Measurements from ENCODE around the gene HTR3A. TPM values are rescaled to one million over a fixed set of nuclear protein-coding genes. Genes with fewer than 3 reads are reported as not detected.

The HTR3A gene
- total and polyA plus RNA-seq, 2 donors (not counting 1 experiment from before 2014, with no cell fraction given): not detected

DNA sequence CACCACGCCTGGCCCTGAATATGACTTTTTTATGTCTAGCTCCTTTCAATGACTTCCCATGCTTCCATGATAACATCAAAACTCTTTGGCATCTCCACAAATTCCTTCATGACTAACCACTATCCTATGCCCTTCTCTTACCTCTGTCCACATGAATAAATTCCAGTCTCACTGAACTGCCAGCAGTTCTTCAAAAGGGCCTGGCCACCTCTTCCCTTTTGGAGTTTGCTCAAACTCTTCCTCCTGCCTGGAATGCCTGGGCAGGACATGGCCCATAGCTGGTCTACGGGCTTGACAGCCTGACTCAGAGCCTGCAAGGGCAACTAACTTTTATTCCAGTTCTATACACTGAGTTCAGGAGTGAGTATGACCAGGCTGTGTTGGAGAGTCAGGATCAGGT lies 42.8 kb downstream of the HTR3A start:
- Histone ChIP-seq H3K9ac (ENCODE audit: insufficient read depth, low read length) (no peak overlapping the region), H3K4me3 (replicated peaks in 1 of 4; ENCODE audit: control extremely low read depth in 1 of 4, insufficient read depth in 1 of 4, low read depth in 3 of 4, low read length in 4 of 4) (no peak overlapping the region), H3K27ac (ENCODE audit: insufficient read depth, low read length) (no peak overlapping the region), H3K79me2 (ENCODE audit: control insufficient read depth, insufficient read depth, low read length) (no peaks in the 10 kb centered on the region), H2AFZ (ENCODE audit: low read length) (no peak overlapping the region), H3K36me3 (ENCODE audit: control insufficient read depth, insufficient read depth, low read length) (no peaks in the 10 kb centered on the region), H3K27me3 (ENCODE audit: control insufficient read depth, insufficient read depth, low read length) (no peaks in the 10 kb centered on the region), H3K4me2 (ENCODE audit: extremely low read depth, insufficient read depth, low read length) (no peak overlapping the region), H4K20me1 (ENCODE audit: control insufficient read depth, extremely low read depth, insufficient read depth, low read length) (no peaks in the 10 kb centered on the region), H3K4me1 (ENCODE audit: control insufficient read depth, extremely low read depth, insufficient read depth, low read length) (no peaks in the 10 kb centered on the region), H3K9me3 (ENCODE audit: control insufficient read depth, insufficient read depth, low read depth, low read length) (no peaks in the 10 kb centered on the region)
- TF ChIP-seq, protein P1, sequence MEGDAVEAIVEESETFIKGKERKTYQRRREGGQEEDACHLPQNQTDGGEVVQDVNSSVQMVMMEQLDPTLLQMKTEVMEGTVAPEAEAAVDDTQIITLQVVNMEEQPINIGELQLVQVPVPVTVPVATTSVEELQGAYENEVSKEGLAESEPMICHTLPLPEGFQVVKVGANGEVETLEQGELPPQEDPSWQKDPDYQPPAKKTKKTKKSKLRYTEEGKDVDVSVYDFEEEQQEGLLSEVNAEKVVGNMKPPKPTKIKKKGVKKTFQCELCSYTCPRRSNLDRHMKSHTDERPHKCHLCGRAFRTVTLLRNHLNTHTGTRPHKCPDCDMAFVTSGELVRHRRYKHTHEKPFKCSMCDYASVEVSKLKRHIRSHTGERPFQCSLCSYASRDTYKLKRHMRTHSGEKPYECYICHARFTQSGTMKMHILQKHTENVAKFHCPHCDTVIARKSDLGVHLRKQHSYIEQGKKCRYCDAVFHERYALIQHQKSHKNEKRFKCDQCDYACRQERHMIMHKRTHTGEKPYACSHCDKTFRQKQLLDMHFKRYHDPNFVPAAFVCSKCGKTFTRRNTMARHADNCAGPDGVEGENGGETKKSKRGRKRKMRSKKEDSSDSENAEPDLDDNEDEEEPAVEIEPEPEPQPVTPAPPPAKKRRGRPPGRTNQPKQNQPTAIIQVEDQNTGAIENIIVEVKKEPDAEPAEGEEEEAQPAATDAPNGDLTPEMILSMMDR (conservative IDR thresholded peaks at IDR 0.05 in 1 of 2, IDR thresholded peaks at IDR 0.05 in 1 of 2; ENCODE audit: low read depth in 1 of 2, low read length in 2 of 2): no peak
- no peak for TF ChIP-seq EZH2 (IDR thresholded peaks at IDR 0.05; ENCODE audit: low read length, missing control alignments)
- peak in 1 of 2 donors; percentile 23 for DNase-seq (ENCODE audit: low read depth in 2 of 2)

GRCh38 chr11:114019046-114019445 lies 44.1 kb downstream of the HTR3A start:
- DNase-seq (ENCODE audit: low read depth in 2 of 2): no peak
- TF ChIP-seq, protein P1 (conservative IDR thresholded peaks at IDR 0.05 in 1 of 2, IDR thresholded peaks at IDR 0.05 in 1 of 2; ENCODE audit: low read depth in 1 of 2, low read length in 2 of 2): no peak
- TF ChIP-seq EZH2 (IDR thresholded peaks at IDR 0.05; ENCODE audit: low read length, missing control alignments): no peak
- Histone ChIP-seq H3K9ac (ENCODE audit: insufficient read depth, low read length) (no peak overlapping the region), H3K79me2 (ENCODE audit: control insufficient read depth, insufficient read depth, low read length) (no peaks in the 10 kb centered on the region), H3K36me3 (ENCODE audit: control insufficient read depth, insufficient read depth, low read length) (no peaks in the 10 kb centered on the region), H3K4me2 (ENCODE audit: extremely low read depth, insufficient read depth, low read length) (no peak overlapping the region), H3K27ac (ENCODE audit: insufficient read depth, low read length) (no peak overlapping the region), H3K4me1 (ENCODE audit: control insufficient read depth, extremely low read depth, insufficient read depth, low read length) (no peaks in the 10 kb centered on the region), H3K27me3 (ENCODE audit: control insufficient read depth, insufficient read depth, low read length) (no peaks in the 10 kb centered on the region), H4K20me1 (ENCODE audit: control insufficient read depth, extremely low read depth, insufficient read depth, low read length) (no peaks in the 10 kb centered on the region), H3K9me3 (ENCODE audit: control insufficient read depth, insufficient read depth, low read depth, low read length) (no peaks in the 10 kb centered on the region), H3K4me3 (replicated peaks in 1 of 4; ENCODE audit: control extremely low read depth in 1 of 4, insufficient read depth in 1 of 4, low read depth in 3 of 4, low read length in 4 of 4) (no peak overlapping the region), H2AFZ (ENCODE audit: low read length) (no peak overlapping the region)

- Histone ChIP-seq H3K79me2 (ENCODE audit: control insufficient read depth, insufficient read depth, low read length) (no peaks in the 10 kb centered on the region), H3K9ac (ENCODE audit: insufficient read depth, low read length) (no peak overlapping the region), H3K9me3 (ENCODE audit: control insufficient read depth, insufficient read depth, low read depth, low read length) (no peaks in the 10 kb centered on the region), H3K27me3 (ENCODE audit: control insufficient read depth, insufficient read depth, low read length) (no peaks in the 10 kb centered on the region), H3K4me2 (ENCODE audit: extremely low read depth, insufficient read depth, low read length) (no peak overlapping the region), H2AFZ (ENCODE audit: low read length) (no peak overlapping the region), H3K36me3 (ENCODE audit: control insufficient read depth, insufficient read depth, low read length) (no peaks in the 10 kb centered on the region), H4K20me1 (ENCODE audit: control insufficient read depth, extremely low read depth, insufficient read depth, low read length) (no peaks in the 10 kb centered on the region), H3K27ac (ENCODE audit: insufficient read depth, low read length) (no peak overlapping the region), H3K4me1 (ENCODE audit: control insufficient read depth, extremely low read depth, insufficient read depth, low read length) (no peaks in the 10 kb centered on the region), H3K4me3 (replicated peaks in 1 of 4; ENCODE audit: control extremely low read depth in 1 of 4, insufficient read depth in 1 of 4, low read depth in 3 of 4, low read length in 4 of 4) (no peak overlapping the region)
- TF ChIP-seq, protein P1 (conservative IDR thresholded peaks at IDR 0.05 in 1 of 2, IDR thresholded peaks at IDR 0.05 in 1 of 2; ENCODE audit: low read depth in 1 of 2, low read length in 2 of 2): no peak
- TF ChIP-seq EZH2 (IDR thresholded peaks at IDR 0.05; ENCODE audit: low read length, missing control alignments): no peak
- no peak for DNase-seq (ENCODE audit: low read depth in 2 of 2)
Observed at GRCh38 chr11:114019574-114019973, 44.7 kb downstream of the HTR3A start.
